Gastroesophageal sphincter (tissue), 4 donors: ENCODE measurements around the gene MDM4. TPM values are rescaled to one million over a fixed set of nuclear protein-coding genes. Genes with fewer than 3 reads are reported as not detected.

Experiments used
- ATAC-seq: fragments of 150-250 bp; one replicate; pipeline ENCODE4 v1.9.1; 2016; ENCODE audit warnings: mild to moderate bottlenecking, moderate library complexity
- H3K27ac ChIP-seq, 4 donors: fragments of 200-600 bp; sonication (generic) in 3 of 4; 1 replicate in 3 of 4; 2 replicates in 1 of 4; pipeline ENCODE4 v1.5.1; 2016 to 2019
- H3K27me3 ChIP-seq: fragments of 200-600 bp; sonication (generic); one replicate; pipeline ENCODE4 v1.5.1; 2019
- H3K36me3 ChIP-seq, 2 donors: fragments of 200-600 bp; sonication (generic); one replicate each; pipeline ENCODE4 v1.5.1; 2019; ENCODE audit warnings: control low read depth in 1 of 2
- H3K4me1 ChIP-seq, 3 donors: fragments of 200-600 bp; sonication (generic); 1 replicate in 2 of 3; 2 replicates in 1 of 3; pipeline ENCODE4 v1.5.1; 2016 to 2019; ENCODE audit warnings: control low read depth in 2 of 3
- H3K4me3 ChIP-seq, 2 donors: fragments of 200-600 bp; sonication (generic); one replicate each; pipeline ENCODE4 v1.5.1; 2019; ENCODE audit warnings: mild to moderate bottlenecking in 1 of 2, moderate library complexity in 1 of 2
- H3K9me3 ChIP-seq, 3 donors: fragments of 200-600 bp; sonication (generic); one replicate each; pipeline ENCODE4 v1.5.1; 2017 to 2019; ENCODE audit warnings: control low read depth in 2 of 3
- EP300 ChIP-seq: sonication (generic); formaldehyde crosslinking; IDR thresholded peaks from one replicate; pipeline ENCODE4 v1.6.1; 2017; ENCODE audit warnings: antibody characterized with exemption, mild to moderate bottlenecking
- POLR2A ChIP-seq, 2 donors: fragments of 450-650 bp; IDR thresholded peaks; one replicate each; pipeline ENCODE4 v1.6.1; 2017; ENCODE audit warnings: antibody characterized with exemption in 2 of 2, mild to moderate bottlenecking in 2 of 2, moderate library complexity in 1 of 2
- POLR2AphosphoS5 ChIP-seq: sonication (generic); formaldehyde crosslinking; IDR thresholded peaks from one replicate; pipeline ENCODE4 v1.6.1; 2017; ENCODE audit warnings: antibody characterized with exemption
- WGBS, 2 donors: methylation state at CpG; one replicate each; pipeline ENCODE4 v1.1.5; 2018; ENCODE audit warnings: low coverage in 1 of 2; 5-methylcytosine and 5-hydroxymethylcytosine counted together
- small RNA-seq, 4 donors: library from RNA; depleted of rRNA; stranded (forward); fragments of <200 nt; gene quantifications; one replicate each; pipeline ENCODE3, GENCODE V24; 2016
- total RNA-seq, 4 donors: library from RNA; depleted of rRNA; stranded (reverse); fragments of >200 nt; gene quantifications; one replicate each; pipeline ENCODE4 v1.1.0, GENCODE V29; 2016
- TF ChIP-seq, protein P1 (sequence below), 4 experiments: fragments of 200-600 bp in 2 of 4; fragments of 450-650 bp in 2 of 4; sonication (generic) in 1 of 4; IDR thresholded peaks; one replicate each; pipeline ENCODE4 v1.5.1; 2017 to 2019; ENCODE audit warnings: antibody characterized with exemption in 4 of 4, mild to moderate bottlenecking in 2 of 4, moderate library complexity in 2 of 4

The MDM4 gene
- total RNA-seq, 4 donors from 2014 or later = 24.3 to 74.1 (median 37.9) TPM

DNA sequence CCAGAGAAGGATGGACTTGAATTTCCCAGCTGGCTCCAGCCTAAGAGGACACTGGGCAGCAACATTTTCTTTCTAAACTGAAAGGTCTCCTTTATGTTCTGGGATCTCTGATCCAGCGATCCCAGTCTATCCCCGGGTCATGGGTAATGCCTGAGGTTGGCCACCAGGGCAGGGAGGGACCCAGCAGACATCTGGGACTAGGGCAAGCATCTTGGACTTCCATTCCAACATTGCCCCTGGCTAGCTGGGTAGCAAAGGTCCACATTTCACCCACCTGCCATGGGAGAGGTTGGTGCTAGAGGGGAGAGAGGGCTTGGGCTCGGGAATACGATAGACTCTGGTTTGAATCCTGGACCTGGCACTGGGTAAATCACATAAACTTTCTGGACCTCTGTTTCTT lies 84.8 kb downstream of the MDM4 start:
- Histone ChIP-seq H3K4me3 (no peak overlapping the region), H3K4me1 (no peaks in the 10 kb centered on the region), H3K36me3 (no peaks in the 10 kb centered on the region), H3K27me3 (no peaks in the 10 kb centered on the region), H3K9me3 (no peaks in the 10 kb centered on the region), H3K27ac (no peak overlapping the region)
- WGBS, 2 donors = 87% methylated on average over 4 of the region's 4 CpGs; no CpG with 5 or more reads in 1 of the 2 donors
- no peak for ATAC-seq
- TF ChIP-seq EP300 = no peak
- TF ChIP-seq, protein P1, sequence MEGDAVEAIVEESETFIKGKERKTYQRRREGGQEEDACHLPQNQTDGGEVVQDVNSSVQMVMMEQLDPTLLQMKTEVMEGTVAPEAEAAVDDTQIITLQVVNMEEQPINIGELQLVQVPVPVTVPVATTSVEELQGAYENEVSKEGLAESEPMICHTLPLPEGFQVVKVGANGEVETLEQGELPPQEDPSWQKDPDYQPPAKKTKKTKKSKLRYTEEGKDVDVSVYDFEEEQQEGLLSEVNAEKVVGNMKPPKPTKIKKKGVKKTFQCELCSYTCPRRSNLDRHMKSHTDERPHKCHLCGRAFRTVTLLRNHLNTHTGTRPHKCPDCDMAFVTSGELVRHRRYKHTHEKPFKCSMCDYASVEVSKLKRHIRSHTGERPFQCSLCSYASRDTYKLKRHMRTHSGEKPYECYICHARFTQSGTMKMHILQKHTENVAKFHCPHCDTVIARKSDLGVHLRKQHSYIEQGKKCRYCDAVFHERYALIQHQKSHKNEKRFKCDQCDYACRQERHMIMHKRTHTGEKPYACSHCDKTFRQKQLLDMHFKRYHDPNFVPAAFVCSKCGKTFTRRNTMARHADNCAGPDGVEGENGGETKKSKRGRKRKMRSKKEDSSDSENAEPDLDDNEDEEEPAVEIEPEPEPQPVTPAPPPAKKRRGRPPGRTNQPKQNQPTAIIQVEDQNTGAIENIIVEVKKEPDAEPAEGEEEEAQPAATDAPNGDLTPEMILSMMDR (IDR thresholded peaks at IDR 0.05) = no peak
- no peak for TF ChIP-seq POLR2AphosphoS5
- no peak for TF ChIP-seq POLR2A (IDR thresholded peaks at IDR 0.05)

DNA sequence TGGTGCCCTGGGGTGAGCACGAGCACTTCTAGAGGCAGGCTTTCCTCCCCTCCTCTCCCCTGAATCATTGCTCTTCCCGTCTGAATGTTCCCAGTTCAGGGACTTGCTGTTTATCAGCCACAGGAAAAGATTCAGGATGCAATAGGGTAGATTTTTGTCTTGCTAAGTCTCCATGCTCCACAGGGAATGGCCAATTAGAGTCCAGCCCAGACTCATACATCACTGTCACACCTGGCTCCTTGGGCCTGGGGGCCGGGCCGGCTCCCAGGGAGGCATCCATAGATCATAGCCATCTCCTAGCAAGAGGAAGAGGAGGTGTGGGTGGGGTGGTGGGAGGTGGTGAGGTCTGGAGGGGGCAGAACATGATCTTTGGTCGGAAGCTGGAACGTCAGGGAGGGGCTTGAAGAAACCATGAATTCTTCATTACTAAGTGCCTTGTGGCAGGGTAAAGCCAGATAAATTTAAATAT lies 85.9 kb downstream of the MDM4 start:
- Histone ChIP-seq H3K27ac (no peak overlapping the region), H3K9me3 (no peaks in the 10 kb centered on the region), H3K4me1 (no peaks in the 10 kb centered on the region), H3K4me3 (no peak overlapping the region), H3K36me3 (no peaks in the 10 kb centered on the region), H3K27me3 (no peaks in the 10 kb centered on the region)
- TF ChIP-seq, protein P1 (IDR thresholded peaks at IDR 0.05) = no peak
- TF ChIP-seq EP300 (no peak), POLR2AphosphoS5 (no peak), POLR2A (IDR thresholded peaks at IDR 0.05) (no peak)
- no peak for ATAC-seq
- WGBS, 2 donors = 32 to 80% methylated on average over 1 to 4 of the region's 6 CpGs

DNA sequence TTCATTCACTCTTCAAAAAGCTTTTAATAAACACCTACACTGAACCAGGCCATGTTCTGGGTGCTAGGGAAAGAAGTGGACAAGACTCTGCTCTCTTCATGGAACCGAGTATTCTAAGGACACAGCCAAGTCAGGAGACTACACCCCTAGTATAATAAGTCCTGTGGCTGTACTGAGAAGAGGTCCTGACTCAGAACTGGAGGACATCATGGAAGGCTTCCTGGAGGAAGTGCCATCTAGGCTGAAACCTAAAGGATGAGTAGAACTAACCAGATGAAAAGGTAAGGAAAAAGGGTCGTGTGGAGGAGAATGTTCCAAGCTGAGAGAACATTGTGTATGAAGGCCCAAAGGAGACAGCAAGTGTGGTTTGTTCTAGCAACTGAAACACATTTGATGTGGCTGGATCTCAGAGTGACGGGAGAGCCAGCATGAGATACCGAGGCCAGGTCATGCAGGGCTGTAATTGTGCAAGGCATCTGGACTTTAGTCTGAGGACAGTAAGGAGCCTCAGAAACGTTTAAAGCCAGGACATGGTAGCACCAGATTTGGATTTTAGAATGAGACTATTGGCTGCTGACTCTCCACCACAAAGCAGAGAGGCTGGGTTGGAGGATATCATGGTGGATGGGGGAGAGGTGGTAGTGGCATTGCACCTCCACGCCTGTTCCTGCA lies 86.8 kb downstream of the MDM4 start:
- whole genome bisulfite sequencing, 2 donors = 67 to 83% methylated on average over 3 to 5 of the region's 6 CpGs
- ATAC-seq = no peak
- no peaks in the 10 kb centered on the region for H3K4me1 ChIP-seq
- H3K27ac ChIP-seq = no peak overlapping the region
- no peaks in the 10 kb centered on the region for H3K9me3 ChIP-seq
- no peaks in the 10 kb centered on the region for H3K27me3 ChIP-seq
- no peaks in the 10 kb centered on the region for H3K36me3 ChIP-seq
- no peak overlapping the region for H3K4me3 ChIP-seq
- TF ChIP-seq POLR2AphosphoS5 (no peak), EP300 (no peak), POLR2A (IDR thresholded peaks at IDR 0.05) (no peak)
- TF ChIP-seq, protein P1 (IDR thresholded peaks at IDR 0.05) = no peak

DNA sequence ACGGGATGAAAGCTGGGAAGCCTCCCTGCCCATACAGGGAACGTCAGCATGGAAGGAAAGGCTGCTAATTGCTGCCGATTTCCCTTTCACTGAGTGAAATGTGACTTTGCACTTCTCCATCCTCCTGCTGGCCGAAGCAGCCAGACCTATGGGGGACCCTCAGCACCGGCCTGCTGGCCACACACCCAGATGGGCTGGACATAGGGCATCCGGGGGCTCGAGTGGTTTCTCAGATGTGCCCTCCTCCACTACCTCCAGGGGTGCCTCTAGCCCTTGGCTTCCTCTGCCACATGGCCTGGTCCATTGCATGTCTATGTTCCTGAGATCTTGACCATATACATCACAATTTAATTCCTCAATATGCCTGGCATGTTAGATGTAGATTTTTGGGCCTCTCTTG lies 89.6 kb downstream of the MDM4 start:
- ATAC-seq = no peak
- TF ChIP-seq EP300 (no peak), POLR2A (IDR thresholded peaks at IDR 0.05) (no peak), POLR2AphosphoS5 (no peak)
- TF ChIP-seq, protein P1 (IDR thresholded peaks at IDR 0.05) = no peak
- Histone ChIP-seq H3K27ac (no peak overlapping the region), H3K36me3 (no peaks in the 10 kb centered on the region), H3K27me3 (no peaks in the 10 kb centered on the region), H3K9me3 (no peaks in the 10 kb centered on the region), H3K4me1 (no peaks in the 10 kb centered on the region), H3K4me3 (no peak overlapping the region)
- 63 to 80% methylated on average over 1 to 4 of the region's 7 CpGs for WGBS, 2 donors

Small RNA genes within 50 kb of the gene (small RNA-seq; reads per million reads assigned to genes)
- 56.1 to 92.4 (median 77.9) reads per million in 4 donors for gene RNA5SP74

Other genes starting within 250 kb of the MDM4 start
- 10 to 100 TPM in 2 of 4 donors, 1 to 10 TPM in 2; 8.7 to 17.8 (median 11.4) TPM for gene PLEKHA6, start 156.5 kb upstream of the MDM4 start, total RNA-seq
- 10 to 100 TPM; 44.4 to 53.2 (median 50.9) TPM for gene PPP1R15B, start 104.6 kb upstream of the MDM4 start, total RNA-seq
- gene PIK3C2B, start 21.6 kb upstream of the MDM4 start, total RNA-seq = 10 to 100 TPM in 3 of 4 donors, 1 to 10 TPM in 1; 7.9 to 18.2 (median 16.1) TPM
- gene LRRN2, start 169.3 kb downstream of the MDM4 start, total RNA-seq = 10 to 100 TPM in 1 of 4 donors, 1 to 10 TPM in 3; 4.0 to 19.6 (median 7.0) TPM